OCI-LY1 (cell line): Measurements from ENCODE around the gene ST3GAL5.

Source experiments
- CTCF ChIP-seq: fragments of 200-600 bp; sonication (generic), shearing (Covaris generic); IDR thresholded peaks from 2 replicates; pipeline ENCODE4 v1.5.1; 2017; ENCODE audit warnings: mild to moderate bottlenecking, antibody characterized with exemption, low read length, moderate library complexity, mixed read lengths
- EZH2 ChIP-seq: fragments of 200-600 bp; sonication (generic), shearing (Covaris generic); IDR thresholded peaks from 2 replicates; pipeline ENCODE4 v1.8.0; 2017; ENCODE audit warnings: borderline replicate concordance, mixed run types, mild to moderate bottlenecking, antibody characterized with exemption, low read length, moderate library complexity, mixed read lengths

- TF ChIP-seq CTCF (no peak), EZH2 (no peak)
Observed at GRCh38 chr2:85854166-85854509, 34.7 kb downstream of the ST3GAL5 start.
